NB4 (cell line): Measurements from ENCODE around the gene ADGRL2.

Source experiments
- DNase-seq: peaks from one replicate; pipeline ENCODE4 v3.0.0; 2010; ENCODE audit warnings: low read depth
- H3K4me3 ChIP-seq: one replicate; pipeline ENCODE4 v1.5.1; 2011; ENCODE audit warnings: mild to moderate bottlenecking, low read depth, low read length, moderate library complexity
- CTCF ChIP-seq: IDR thresholded peaks from one replicate; pipeline ENCODE4 v1.5.1; 2012; ENCODE audit warnings: low read depth, low read length
- MAX ChIP-seq: IDR thresholded peaks from 2 replicates; pipeline ENCODE4 v1.6.1; 2011; ENCODE audit warnings: low read depth, low read length
- MYC ChIP-seq: IDR thresholded peaks from 2 replicates; pipeline ENCODE4 v1.6.1; 2011; ENCODE audit warnings: low read depth, low read length
- POLR2A ChIP-seq: IDR thresholded peaks from 2 replicates; pipeline ENCODE4 v1.6.1; 2011; ENCODE audit warnings: mild to moderate bottlenecking; ENCODE audit not compliant: insufficient read length; ENCODE audit errors: extremely low read depth

The ADGRL2 gene

GRCh38 chr1:81970416-81970815 lies 169.7 kb downstream of the ADGRL2 start:
- H3K4me3 ChIP-seq: no peak overlapping the region
- TF ChIP-seq CTCF (no peak), MYC (no peak), MAX (no peak), POLR2A (no peak)
- no peak for DNase-seq

GRCh38 chr1:81974222-81974841 lies 173.6 kb downstream of the ADGRL2 start:
- H3K4me3 ChIP-seq: no peak overlapping the region
- no peak for DNase-seq
- no peak for TF ChIP-seq MYC
- TF ChIP-seq CTCF: no peak
- TF ChIP-seq MAX: no peak
- no peak for TF ChIP-seq POLR2A

GRCh38 chr1:81974883-81975555 lies 174.3 kb downstream of the ADGRL2 start:
- TF ChIP-seq POLR2A (no peak), MAX (no peak), MYC (no peak), CTCF (no peak)
- DNase-seq: no peak
- H3K4me3 ChIP-seq: no peak overlapping the region

GRCh38 chr1:81976539-81976938 lies 175.8 kb downstream of the ADGRL2 start:
- no peak for DNase-seq
- H3K4me3 ChIP-seq: no peak overlapping the region

GRCh38 chr1:81978945-81979344 lies 178.2 kb downstream of the ADGRL2 start:
- no peak overlapping the region for H3K4me3 ChIP-seq
- TF ChIP-seq CTCF: no peak
- no peak for TF ChIP-seq MYC
- no peak for TF ChIP-seq MAX
- TF ChIP-seq POLR2A: no peak
- no peak for DNase-seq

More at GRCh38 chr1:81976539-81976938, 175.8 kb downstream of the ADGRL2 start:
- TF ChIP-seq MAX: no peak
- TF ChIP-seq CTCF: no peak
- no peak for TF ChIP-seq POLR2A
